Osteoblast (primary cell): ENCODE measurements around the gene UFD1. TPM values are rescaled to one million over a fixed set of nuclear protein-coding genes. Genes with fewer than 3 reads are reported as not detected.
A peak's percentile ranks its signal among the peaks of the same experiment; 100 is the strongest.

ENCODE experiments used
- DNase-seq: peaks from one replicate; pipeline ENCODE4 v3.0.0; 2011; ENCODE audit warnings: low spot score, mixed read lengths; ENCODE audit not compliant: insufficient read length; ENCODE audit errors: missing footprints
- H2AFZ ChIP-seq: 2 replicates; pipeline ENCODE4 v1.6.0; 2011; ENCODE audit warnings: mild to moderate bottlenecking, low read length
- H3K27ac ChIP-seq: 2 replicates; pipeline ENCODE4 v1.5.1; 2011; ENCODE audit warnings: mild to moderate bottlenecking, low read depth, low read length, moderate library complexity
- H3K27me3 ChIP-seq: 2 replicates; pipeline ENCODE4 v1.6.0; 2012; ENCODE audit warnings: mild to moderate bottlenecking, control low read depth, inconsistent platforms, low read length, moderate library complexity; ENCODE audit not compliant: insufficient read depth
- H3K36me3 ChIP-seq: 2 replicates; pipeline ENCODE4 v1.5.1; 2011; ENCODE audit warnings: mild to moderate bottlenecking, low read length, control low read depth, moderate library complexity; ENCODE audit not compliant: insufficient read depth
- H3K4me1 ChIP-seq: 2 replicates; pipeline ENCODE4 v1.5.1; 2011; ENCODE audit warnings: mild to moderate bottlenecking, low read length, control low read depth, moderate library complexity; ENCODE audit not compliant: insufficient read depth
- H3K4me2 ChIP-seq: 2 replicates; pipeline ENCODE4 v1.6.0; 2011; ENCODE audit warnings: mild to moderate bottlenecking, low read length; ENCODE audit not compliant: insufficient read depth
- H3K4me3 ChIP-seq: fragments of 200-600 bp; sonication (generic); 3 replicates; pipeline ENCODE4 v1.5.1; 2012; ENCODE audit warnings: mild to moderate bottlenecking, low read length, inconsistent platforms; ENCODE audit not compliant: insufficient read depth
- H3K79me2 ChIP-seq: 2 replicates; pipeline ENCODE4 v1.6.0; 2012; ENCODE audit warnings: mild to moderate bottlenecking, low read length, control low read depth, inconsistent platforms; ENCODE audit not compliant: insufficient read depth
- H3K9me3 ChIP-seq: 2 replicates; pipeline ENCODE4 v1.5.1; 2011; ENCODE audit warnings: low read depth, low read length, control low read depth
- H4K20me1 ChIP-seq: 2 replicates; pipeline ENCODE4 v1.6.0; 2012; ENCODE audit warnings: mild to moderate bottlenecking, low read length, control low read depth; ENCODE audit not compliant: insufficient read depth
- CTCF ChIP-seq: IDR thresholded peaks from 2 replicates; pipeline ENCODE4 v1.5.1; 2011; ENCODE audit warnings: mild to moderate bottlenecking, low read depth, low read length, moderate library complexity; ENCODE audit errors: extremely low read depth
- total RNA-seq: library from RNA; depleted of rRNA; stranded (reverse); fragments of >200 nt; gene quantifications from 2 replicates; pipeline ENCODE4 v1.2.3, GENCODE V29; 2012

Gene UFD1
- total RNA-seq, 1 donor, result 56.8 TPM

GRCh38 chr22:19434829-19435580, 44.0 kb downstream of the UFD1 start:
- Histone ChIP-seq H3K79me2 (peaks cover 23% of the 10 kb centered on the region), H3K27me3 (no peaks in the 10 kb centered on the region), H3K9me3 (no peaks in the 10 kb centered on the region), H3K36me3 (peaks cover 18% of the 10 kb centered on the region), H4K20me1 (peaks cover 4% of the 10 kb centered on the region), H3K4me3 (no peak overlapping the region), H2AFZ (no peak overlapping the region), H3K27ac (no peak overlapping the region), H3K4me2 (no peak overlapping the region), H3K4me1 (peaks cover 15% of the 10 kb centered on the region)
- DNase-seq, result no peak
- TF ChIP-seq CTCF, result no peak

- Histone ChIP-seq H3K36me3 (peaks cover 18% of the 10 kb centered on the region), H3K27ac (no peak overlapping the region), H3K79me2 (peaks cover 26% of the 10 kb centered on the region), H3K4me1 (peaks cover 21% of the 10 kb centered on the region), H3K27me3 (no peaks in the 10 kb centered on the region), H4K20me1 (peaks cover 6% of the 10 kb centered on the region), H3K4me2 (no peak overlapping the region), H2AFZ (no peak overlapping the region), H3K9me3 (no peaks in the 10 kb centered on the region), H3K4me3 (no peak overlapping the region)
- DNase-seq, result no peak
- no peak for TF ChIP-seq CTCF
These were observed 44.6 kb downstream of the UFD1 start for GRCh38 chr22:19434401-19434800.

GRCh38 chr22:19432133-19432851, 46.7 kb downstream of the UFD1 start, which contains the start of gene MRPL40:
Gene MRPL40 (plus strand): TSS chr22:19432545. CDS start chr22:19432555, 10 bp downstream.
- Histone ChIP-seq H3K36me3 (peaks cover 18% of the 10 kb centered on the region), H3K9me3 (no peaks in the 10 kb centered on the region), H3K27ac (peak within 1 kb of the TSS; percentile 99), H3K79me2 (peaks cover 41% of the 10 kb centered on the region), H4K20me1 (peaks cover 13% of the 10 kb centered on the region), H3K4me1 (peaks cover 23% of the 10 kb centered on the region), H3K27me3 (no peaks in the 10 kb centered on the region), H2AFZ (peak within 1 kb of the TSS; percentile 90), H3K4me3 (peak within 1 kb of the TSS; percentile 92), H3K4me2 (peak within 1 kb of the TSS; percentile 96)
- peak; percentile 99 for DNase-seq
- TF ChIP-seq CTCF, result no peak

- peaks cover 19% of the 10 kb centered on the region for H4K20me1 ChIP-seq
- H3K9me3 ChIP-seq, result no peaks in the 10 kb centered on the region
- H3K27ac ChIP-seq, result peak within 1 kb of the TSS; percentile 99
- H3K36me3 ChIP-seq, result peaks cover 18% of the 10 kb centered on the region
- no peaks in the 10 kb centered on the region for H3K27me3 ChIP-seq
- peak within 1 kb of the TSS; percentile 96 for H3K4me2 ChIP-seq
- H2AFZ ChIP-seq, result peak within 1 kb of the TSS; percentile 90
- DNase-seq, result peak; percentile 94
- peaks cover 23% of the 10 kb centered on the region for H3K4me1 ChIP-seq
- H3K4me3 ChIP-seq, result peak within 1 kb of the TSS; percentile 92
- H3K79me2 ChIP-seq, result peaks cover 47% of the 10 kb centered on the region
- TF ChIP-seq CTCF, result no peak
These were observed 47.3 kb downstream of the UFD1 start, which contains the start of gene HIRA for GRCh38 chr22:19431649-19432132. Gene HIRA (minus strand): TSS chr22:19431733. CDS start chr22:19431476, 257 bp downstream.
